HepG2 (cell line): ENCODE results near the gene BAZ1B. TPM values are rescaled to one million over a fixed set of nuclear protein-coding genes. Genes with fewer than 3 reads are reported as not detected.

ENCODE experiments used
- ATAC-seq: fragments of 200-7000 bp; cut with Tn5 transposase; 3 replicates; pipeline ENCODE4 v1.9.1; 2020; ENCODE audit warnings: mild to moderate bottlenecking, moderate library complexity
- BruUV-seq: library from RNA; stranded (reverse); fragments of 400-500 nt; replicated peaks from 2 replicates; lab custom pipeline; 2021; lab: Mats Ljungman, UMichigan
- CTCF ChIA-PET: fragments of 300-600 bp; formaldehyde crosslinking; extraction: SDS; loops from one replicate; lab custom pipeline; 2021; ENCODE audit warnings: low total read pairs, inconsistent platforms, low intra/inter-chr PET ratio; lab: Yijun Ruan, JAX
- POLR2A ChIA-PET: fragments of 350-600 bp; sonication (Branson Sonifier 250); formaldehyde crosslinking; loops from one replicate; lab custom pipeline; 2020; ENCODE audit warnings: antibody characterized with exemption, inconsistent platforms; lab: Yijun Ruan, JAX
- DNase-seq: peaks from one replicate; pipeline ENCODE4 v3.0.0-alpha.2; 2015; ENCODE audit warnings: low spot score
- FAIRE-seq: peaks from 3 replicates; lab custom pipeline; 2011; peaks lifted over from hg19 to GRCh38; lab: Jason Lieb, UNC
- H2AFZ ChIP-seq: one replicate; pipeline ENCODE4 v1.6.1; 2011; ENCODE audit warnings: low read length, inconsistent platforms
- H3K27ac ChIP-seq: fragments of 300-600 bp; 3 replicates; pipeline ENCODE4 v1.8.0; 2011; ENCODE audit warnings: mixed run types, mild to moderate bottlenecking, mixed read lengths, low read length, inconsistent platforms; ENCODE audit not compliant: insufficient read depth; ENCODE audit errors: extremely low read length
- H3K27me3 ChIP-seq, 2 experiments: fragments of 200-600 bp in 1 of 2; 2 replicates in 1 of 2; 3 replicates in 1 of 2; pipeline versions ENCODE4 v1.6.0 to v1.8.0; 2011; ENCODE audit warnings: low read length in 2 of 2, mild to moderate bottlenecking in 2 of 2, moderate library complexity in 2 of 2, inconsistent platforms in 1 of 2; ENCODE audit not compliant: insufficient read depth in 2 of 2, control insufficient read depth in 1 of 2
- H3K36me3 ChIP-seq, 2 experiments: fragments of 200-600 bp in 1 of 2; replicated peaks in 1 of 2; 2 replicates in 1 of 2; 3 replicates in 1 of 2; pipeline versions ENCODE4 v1.5.1 to v1.8.0; 2011; ENCODE audit warnings: low read length in 2 of 2, inconsistent platforms in 1 of 2; ENCODE audit not compliant: insufficient read depth in 2 of 2, control insufficient read depth in 1 of 2
- H3K4me1 ChIP-seq: 2 replicates; pipeline ENCODE4 v1.5.1; 2012; ENCODE audit warnings: low read length, inconsistent platforms; ENCODE audit not compliant: insufficient read depth
- H3K4me2 ChIP-seq: 2 replicates; pipeline ENCODE4 v1.6.0; 2011; ENCODE audit warnings: low read depth, low read length, inconsistent platforms
- H3K4me3 ChIP-seq, 3 experiments: fragments of 200-600 bp in 1 of 3; sonication (generic), shearing (Covaris generic) in 1 of 3; replicated peaks in 1 of 3; 2 replicates each; pipeline ENCODE4 v1.5.1; 2011 to 2016; ENCODE audit warnings: low read length in 3 of 3, inconsistent platforms in 2 of 3, low read depth in 2 of 3, mild to moderate bottlenecking in 2 of 3, control low read depth in 1 of 3, mixed read lengths in 1 of 3; ENCODE audit not compliant: insufficient read depth in 1 of 3
- H3K79me2 ChIP-seq: one replicate; pipeline ENCODE4 v1.6.1; 2011; ENCODE audit warnings: low read length, inconsistent platforms; ENCODE audit not compliant: insufficient read depth
- H3K9ac ChIP-seq: 2 replicates; pipeline ENCODE4 v1.6.0; 2011; ENCODE audit warnings: mild to moderate bottlenecking, low read depth, low read length, inconsistent platforms; ENCODE audit not compliant: insufficient read depth
- H3K9me3 ChIP-seq: 2 replicates; pipeline ENCODE4 v1.5.1; 2012; ENCODE audit warnings: mild to moderate bottlenecking, low read length
- H4K20me1 ChIP-seq: 2 replicates; pipeline ENCODE4 v1.6.0; 2011; ENCODE audit warnings: inconsistent platforms, mild to moderate bottlenecking, low read length, moderate library complexity; ENCODE audit not compliant: insufficient read depth
- CEBPB ChIP-seq: IDR thresholded peaks from 2 replicates; pipeline ENCODE4 v1.6.1; 2011; ENCODE audit warnings: low read depth, low read length, improper control_type of control experiment, borderline replicate concordance
- RBM22 ChIP-seq: fragments of 200-400 bp; formaldehyde crosslinking; optimal IDR thresholded peaks from 2 replicates; pipeline ENCODE3; 2017; ENCODE audit warnings: mild to moderate bottlenecking, low read length, moderate library complexity
- TRIM24 ChIP-seq: sonication (generic); formaldehyde crosslinking; IDR thresholded peaks from 2 replicates; pipeline ENCODE4 v1.8.0; 2022; ENCODE audit warnings: mild to moderate bottlenecking, missing genetic modification reagents
- ZNF20 ChIP-seq: sonication (generic); formaldehyde crosslinking; IDR thresholded peaks from 2 replicates; pipeline ENCODE4 v1.4.0; 2020; ENCODE audit warnings: mild to moderate bottlenecking, moderate library complexity, missing genetic modification reagents
- WGBS: methylation state at CpG from one replicate; pipeline ENCODE4 v1.1.6; 2017; ENCODE audit warnings: low lambda C conversion rate; 5-methylcytosine and 5-hydroxymethylcytosine counted together
- in situ Hi-C: cut with HindIII; loops from 2 replicates; pipeline ENCODE4 v1.10.0; 2017; ENCODE audit warnings: low pct_unique_long_range_greater_than_20kb; ENCODE audit not compliant: extremely low pct_ligation_motif_present
- intact Hi-C: fragments of 100-400 bp; cut with micrococcal nuclease; formaldehyde crosslinking; loops from one replicate; pipeline ENCODE4 v1.10.0; 2022; ENCODE audit not compliant: unreplicated experiment
- polyA plus RNA-seq, 8 experiments: library from polyadenylated mRNA; depleted of rRNA in 3 of 8; stranded (reverse) in 7 of 8; unstranded in 1 of 8; fragments of >200 nt; fragmentation: Illumina TruSeq in 4 of 8; extraction: Trizol in 4 of 8; gene quantifications; 2 replicates each; pipeline versions ENCODE4 v1.2.1 to v1.2.3, GENCODE V29; 2011 to 2016; ENCODE audit warnings: low read depth in 4 of 8, missing spikeins in 1 of 8, mixed read lengths in 1 of 8; ENCODE audit not compliant: insufficient read depth in 1 of 8
- total RNA-seq, 5 experiments: library from RNA; depleted of rRNA; stranded (reverse); fragments of >200 nt; fragmentation: Illumina TruSeq; extraction: Trizol; gene quantifications; 2 replicates each; pipeline ENCODE4 v1.2.3, GENCODE V29; 2016; ENCODE audit warnings: low read depth in 1 of 5

Gene BAZ1B
- total and polyA plus RNA-seq, 2 of the 13 experiments (the other 11 are each of a cell fraction or from before 2014, with no cell fraction given) = 18.6 to 69.4 TPM

DNA sequence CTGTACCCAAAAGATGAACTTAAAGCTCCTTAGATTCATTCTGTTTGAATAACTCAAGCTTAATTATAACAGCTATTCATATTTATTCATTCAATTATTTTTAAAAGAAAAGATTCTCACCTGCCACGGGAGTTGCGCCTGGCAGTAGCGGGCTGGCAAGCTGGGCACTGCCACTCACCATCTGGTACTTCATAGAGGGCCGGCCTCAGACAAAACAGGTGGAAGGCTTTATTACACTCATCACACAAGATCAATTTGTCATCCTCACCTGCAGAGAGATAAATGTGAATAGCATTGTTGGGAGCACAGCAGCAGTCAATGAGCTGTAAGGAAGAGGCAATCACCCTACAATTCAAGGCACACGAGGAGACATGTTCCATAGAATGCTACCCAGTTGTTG, 72.7 kb downstream of the BAZ1B start:
- BruUV-seq = no TSS peak
- DNase-seq = no peak
- Histone ChIP-seq H4K20me1 (no peaks in the 10 kb centered on the region), H3K4me1 (peaks cover 23% of the 10 kb centered on the region), H3K79me2 (no peaks in the 10 kb centered on the region), H3K27me3 (no peaks in the 10 kb centered on the region), H3K36me3 (peaks cover 32 to 71% of the 10 kb centered on the region in 2 experiments), H3K4me3 (no peak overlapping the region), H3K27ac (no peak overlapping the region), H3K9ac (no peak overlapping the region), H3K4me2 (no peak overlapping the region), H2AFZ (no peak overlapping the region), H3K9me3 (no peaks in the 10 kb centered on the region)
- ATAC-seq = no peak
- ChIA-PET POLR2A (no interaction called here), CTCF (no interaction called here)
- in situ Hi-C loops (no loop called here), intact Hi-C loops (no loop called here)
- no peak for TF ChIP-seq ZNF20 (CRISPR knock-in tag)
- peak; percentile 23 for TF ChIP-seq RBM22
- WGBS = 99% methylated on average over 5 of the region's 5 CpGs
- FAIRE-seq = no peak

- peaks cover 40 to 79% of the 10 kb centered on the region in 2 experiments for H3K36me3 ChIP-seq
- ChIA-PET POLR2A (no interaction called here), CTCF (no interaction called here)
- no peak overlapping the region for H3K9ac ChIP-seq
- peak; percentile 18 for TF ChIP-seq CEBPB
- no peak for TF ChIP-seq TRIM24 (CRISPR knock-in tag)
- no peak overlapping the region for H3K27ac ChIP-seq
- DNase-seq (no peak), FAIRE-seq (no peak), ATAC-seq (no peak)
- in situ Hi-C loops = no loop called here
- no peak overlapping the region for H3K4me2 ChIP-seq
- no TSS peak for BruUV-seq
- intact Hi-C loops = no loop called here
- H3K4me3 ChIP-seq = no peak overlapping the region
- H4K20me1 ChIP-seq = no peaks in the 10 kb centered on the region
- no peaks in the 10 kb centered on the region for H3K79me2 ChIP-seq
- peaks cover 15% of the 10 kb centered on the region for H3K4me1 ChIP-seq
- 96% methylated on average over 4 of the region's 4 CpGs for WGBS
- H3K27me3 ChIP-seq = no peaks in the 10 kb centered on the region
- no peaks in the 10 kb centered on the region for H3K9me3 ChIP-seq
- no peak overlapping the region for H2AFZ ChIP-seq
Measured at GRCh38 chr7:73448609-73449008, 73.5 kb downstream of the BAZ1B start.
